IMR-90 (cell line): ENCODE results near the gene GPI. TPM values are rescaled to one million over a fixed set of nuclear protein-coding genes. Genes with fewer than 3 reads are reported as not detected.

Experiments
- ATAC-seq: fragments of 200-7000 bp; cut with Tn5 transposase; 2 replicates; pipeline ENCODE4 v1.9.1; 2020; ENCODE audit warnings: low read depth, mild to moderate bottlenecking, moderate library complexity
- BruUV-seq: library from RNA; stranded (reverse); fragments of 400-500 nt; replicated peaks from 2 replicates; lab custom pipeline; 2021; lab: Mats Ljungman, UMichigan
- CTCF ChIA-PET: fragments of 300-600 bp; formaldehyde crosslinking; extraction: SDS; loops from one replicate; lab custom pipeline; 2021; ENCODE audit warnings: antibody characterized with exemption; lab: Yijun Ruan, JAX
- POLR2A ChIA-PET: fragments of 300-600 bp; sonication (Branson Sonifier 250); formaldehyde crosslinking; loops from one replicate; lab custom pipeline; 2022; ENCODE audit warnings: antibody characterized with exemption; ENCODE audit not compliant: unreplicated experiment; lab: Charles Lee
- DNase-seq: peaks from one replicate; pipeline ENCODE4 v3.0.0; 2013
- H2AFZ ChIP-seq: replicated peaks from 2 replicates; pipeline ENCODE3; 2013; ENCODE audit warnings: low read length, mild to moderate bottlenecking; ENCODE audit not compliant: poor library complexity
- H2AK5ac ChIP-seq: 2 replicates; pipeline ENCODE4 v1.6.1; 2013; ENCODE audit warnings: low read depth, low read length, inconsistent platforms
- H2AK9ac ChIP-seq: replicated peaks from 2 replicates; pipeline ENCODE3; 2013; ENCODE audit warnings: mild to moderate bottlenecking, low read depth, low read length, moderate library complexity; ENCODE audit not compliant: poor library complexity
- H2BK120ac ChIP-seq: 2 replicates; pipeline ENCODE4 v1.6.1; 2013; ENCODE audit warnings: low read depth, low read length, inconsistent platforms
- H2BK15ac ChIP-seq: 3 replicates; pipeline ENCODE4 v1.6.1; 2013; ENCODE audit warnings: low read depth, low read length, inconsistent platforms
- H2BK20ac ChIP-seq: 2 replicates; pipeline ENCODE4 v1.6.1; 2013; ENCODE audit warnings: low read depth, mild to moderate bottlenecking, inconsistent platforms, low read length, moderate library complexity
- H2BK5ac ChIP-seq: 2 replicates; pipeline ENCODE4 v1.6.1; 2013; ENCODE audit warnings: mild to moderate bottlenecking, low read depth, low read length, inconsistent platforms; ENCODE audit not compliant: poor library complexity, severe bottlenecking
- H3K14ac ChIP-seq: replicated peaks from 2 replicates; pipeline ENCODE4 v1.6.1; 2013; ENCODE audit warnings: low read depth, low read length, inconsistent platforms
- H3K18ac ChIP-seq: 2 replicates; pipeline ENCODE4 v1.6.1; 2013; ENCODE audit warnings: low read depth, low read length, control low read depth
- H3K23ac ChIP-seq: 2 replicates; pipeline ENCODE4 v1.6.1; 2013; ENCODE audit warnings: low read depth, low read length, inconsistent platforms
- H3K27ac ChIP-seq: 2 replicates; pipeline ENCODE4 v1.5.1; 2013; ENCODE audit warnings: mild to moderate bottlenecking, control low read depth, low read length; ENCODE audit not compliant: insufficient read depth
- H3K27me3 ChIP-seq: 2 replicates; pipeline ENCODE4 v1.6.1; 2013; ENCODE audit warnings: low read length; ENCODE audit not compliant: control insufficient read depth, insufficient read depth
- H3K36me3 ChIP-seq: 2 replicates; pipeline ENCODE4 v1.6.1; 2013; ENCODE audit warnings: low read length, mixed read lengths; ENCODE audit not compliant: control insufficient read depth, insufficient read depth
- H3K4ac ChIP-seq: 2 replicates; pipeline ENCODE4 v1.6.1; 2013; ENCODE audit warnings: low read depth, low read length, inconsistent platforms
- H3K4me1 ChIP-seq: 2 replicates; pipeline ENCODE4 v1.6.1; 2013; ENCODE audit warnings: low read length, mixed read lengths; ENCODE audit not compliant: control insufficient read depth, insufficient read depth
- H3K4me2 ChIP-seq: 2 replicates; pipeline ENCODE4 v1.6.1; 2013; ENCODE audit warnings: low read depth, mild to moderate bottlenecking, control low read depth, low read length, moderate library complexity
- H3K4me3 ChIP-seq: 2 replicates; pipeline ENCODE4 v1.5.1; 2013; ENCODE audit warnings: low read depth, mild to moderate bottlenecking, control low read depth, low read length, moderate library complexity; ENCODE audit not compliant: insufficient read depth
- H3K56ac ChIP-seq: 2 replicates; pipeline ENCODE4 v1.6.1; 2013; ENCODE audit warnings: low read length, inconsistent platforms; ENCODE audit not compliant: insufficient read depth; ENCODE audit errors: extremely low read depth
- H3K79me1 ChIP-seq, 2 experiments: 2 replicates each; pipeline ENCODE4 v1.6.1; 2013; ENCODE audit warnings: low read length in 2 of 2, inconsistent platforms in 1 of 2, low read depth in 1 of 2
- H3K9ac ChIP-seq: 2 replicates; pipeline ENCODE4 v1.6.1; 2013; ENCODE audit warnings: low read depth, low read length, control low read depth
- H3K9me1 ChIP-seq: 2 replicates; pipeline ENCODE4 v1.6.1; 2013; ENCODE audit warnings: low read length, inconsistent platforms; ENCODE audit not compliant: insufficient read depth
- H3K9me3 ChIP-seq: 2 replicates; pipeline ENCODE4 v1.6.1; 2013; ENCODE audit warnings: low read length; ENCODE audit not compliant: control insufficient read depth, insufficient read depth
- H4K20me1 ChIP-seq: 2 replicates; pipeline ENCODE4 v1.6.1; 2013; ENCODE audit warnings: low read length, inconsistent platforms; ENCODE audit not compliant: insufficient read depth
- H4K5ac ChIP-seq: 2 replicates; pipeline ENCODE4 v1.6.1; 2013; ENCODE audit warnings: mild to moderate bottlenecking, low read depth, low read length, control low read depth
- H4K8ac ChIP-seq, 2 experiments: 2 replicates each; pipeline ENCODE4 v1.6.1; 2013; ENCODE audit warnings: low read depth in 2 of 2, low read length in 2 of 2, control low read depth in 1 of 2, inconsistent platforms in 1 of 2
- H4K91ac ChIP-seq: 2 replicates; pipeline ENCODE4 v1.6.1; 2013; ENCODE audit warnings: low read depth, low read length, inconsistent platforms; ENCODE audit not compliant: insufficient read depth
- BHLHE40 ChIP-seq: fragments of 150-350 bp; IDR thresholded peaks from 2 replicates; pipeline ENCODE4 v1.6.1; 2016; ENCODE audit warnings: mild to moderate bottlenecking, low read depth, low read length
- CHD1 ChIP-seq: IDR thresholded peaks from 2 replicates; pipeline ENCODE4 v1.6.1; 2012; ENCODE audit warnings: low read depth, low read length, improper control_type of control experiment
- CTCF ChIP-seq: conservative IDR thresholded peaks from 2 replicates; pipeline ENCODE4 v1.5.1; 2012; ENCODE audit warnings: mild to moderate bottlenecking, low read depth, low read length, improper control_type of control experiment
- FOS ChIP-seq: fragments of 150-350 bp; IDR thresholded peaks from 2 replicates; pipeline ENCODE4 v1.6.1; 2016; ENCODE audit warnings: low read depth, low read length
- MAFK ChIP-seq: IDR thresholded peaks from 2 replicates; pipeline ENCODE4 v1.6.1; 2012; ENCODE audit warnings: low read depth, low read length, improper control_type of control experiment
- MXI1 ChIP-seq: IDR thresholded peaks from 2 replicates; pipeline ENCODE4 v1.6.1; 2012; ENCODE audit warnings: low read depth, mild to moderate bottlenecking, low read length, moderate library complexity, borderline replicate concordance
- NFE2L2 ChIP-seq: fragments of 150-350 bp; IDR thresholded peaks from 2 replicates; pipeline ENCODE4 v1.6.1; 2016; ENCODE audit warnings: low read depth, mild to moderate bottlenecking, low read length
- POLR2A ChIP-seq: IDR thresholded peaks from 2 replicates; pipeline ENCODE4 v1.6.1; 2012; ENCODE audit warnings: mild to moderate bottlenecking, low read depth, low read length
- RAD21 ChIP-seq: IDR thresholded peaks from 2 replicates; pipeline ENCODE4 v1.6.1; 2012; ENCODE audit warnings: low read length, improper control_type of control experiment
- RCOR1 ChIP-seq: IDR thresholded peaks from 2 replicates; pipeline ENCODE4 v1.6.1; 2012; ENCODE audit warnings: mild to moderate bottlenecking, low read length, improper control_type of control experiment; ENCODE audit not compliant: insufficient replicate concordance
- RFX5 ChIP-seq: IDR thresholded peaks from 2 replicates; pipeline ENCODE4 v1.8.0; 2012; ENCODE audit warnings: low read depth, mild to moderate bottlenecking, low read length, moderate library complexity
- SMC3 ChIP-seq: fragments of 150-350 bp; IDR thresholded peaks from 2 replicates; pipeline ENCODE4 v1.6.1; 2016; ENCODE audit warnings: low read depth, mild to moderate bottlenecking, antibody characterized with exemption, low read length, moderate library complexity
- USF2 ChIP-seq: fragments of 150-350 bp; IDR thresholded peaks from 2 replicates; pipeline ENCODE4 v1.6.1; 2017; ENCODE audit warnings: mild to moderate bottlenecking, antibody characterized with exemption, low read length, low read depth
- WGBS, 2 experiments: methylation state at CpG; one replicate each; pipeline versions ENCODE4 v1.1.5 to v1.1.7; 2013; ENCODE audit warnings: missing lambda C conversion rate in 2 of 2; ENCODE audit not compliant: insufficient read length in 1 of 2; ENCODE audit errors: extremely low coverage in 2 of 2; 5-methylcytosine and 5-hydroxymethylcytosine counted together
- dilution Hi-C: fragments of 300-500 bp; cut with HindIII; formaldehyde crosslinking; loops from one replicate; pipeline ENCODE4 v1.14.3; 2018; ENCODE audit warnings: low sequenced_read_pairs; ENCODE audit not compliant: unreplicated experiment
- in situ Hi-C: fragments of 300-500 bp; cut with MboI; formaldehyde crosslinking; loops from 3 replicates; pipeline ENCODE4 v1.14.3; 2019; ENCODE audit warnings: low sequenced_read_pairs, inconsistent platforms, mixed read lengths
- intact Hi-C: fragments of 100-400 bp; cut with micrococcal nuclease; formaldehyde crosslinking; loops from 2 replicates; pipeline ENCODE4 v1.10.0; 2022
- polyA plus RNA-seq, 3 experiments: library from polyadenylated mRNA; depleted of rRNA; stranded (reverse); fragments of >200 nt; gene quantifications; 2 replicates each; pipeline ENCODE4 v1.2.3, GENCODE V29; 2012; ENCODE audit warnings: low replicate concordance in 1 of 3
- total RNA-seq: library from RNA; depleted of rRNA; stranded (reverse); fragments of >200 nt; gene quantifications from 2 replicates; pipeline ENCODE4 v1.2.3, GENCODE V29; 2012

Gene GPI
- total and polyA plus RNA-seq, 2 of the 4 experiments (the other 2 are of a cell fraction) = 147 to 239 TPM

- POLR2A ChIA-PET = no interaction called here
- peaks cover 3 to 10% of the 10 kb centered on the region in 2 experiments; a peak in 3 of 4 replicates for H3K79me1 ChIP-seq
- H3K27ac ChIP-seq = no peak overlapping the region
Observed at GRCh38 chr19:34353546-34353945, 11.4 kb upstream of the GPI start.

More at GRCh38 chr19:34353546-34353945, 11.4 kb upstream of the GPI start:
- H3K4me3 ChIP-seq = no peak overlapping the region
- H4K8ac ChIP-seq = no peak overlapping the region
- no peak overlapping the region for H3K14ac ChIP-seq
- peak overlapping the region; percentile 37 for H2AFZ ChIP-seq
- peaks cover 7% of the 10 kb centered on the region for H3K9me1 ChIP-seq
- 95% methylated on average over 3 of the region's 7 CpGs; no CpG with 5 or more reads in 1 of the 2 experiments for WGBS, 2 experiments
- ATAC-seq (no peak), DNase-seq (no peak)
- H3K9me3 ChIP-seq = no peaks in the 10 kb centered on the region
- H4K91ac ChIP-seq = no peak overlapping the region
- H4K5ac ChIP-seq = no peak overlapping the region
- H3K56ac ChIP-seq = no peak overlapping the region
- TSS peak; percentile 72 for BruUV-seq
- no peaks in the 10 kb centered on the region for H3K27me3 ChIP-seq
- H2BK120ac ChIP-seq = no peak overlapping the region
- in situ Hi-C loops = no loop called here
- dilution Hi-C loops = no loop called here
- no peak overlapping the region for H2BK20ac ChIP-seq
- CTCF ChIA-PET = no interaction called here
- 0 out of 2 replicates have a peak, but pooled peaks cover 5% of the 10 kb centered on the region for H4K20me1 ChIP-seq
- no peak overlapping the region for H2BK5ac ChIP-seq
- H2AK5ac ChIP-seq = no peak overlapping the region
- H2BK15ac ChIP-seq = no peak overlapping the region
- no peak overlapping the region for H3K4ac ChIP-seq
- no peak for TF ChIP-seq CHD1
- no peak for TF ChIP-seq MAFK
- no peak for TF ChIP-seq USF2
- TF ChIP-seq RAD21 = no peak
- TF ChIP-seq POLR2A = no peak
- no peak for TF ChIP-seq RFX5
- no peak for TF ChIP-seq RCOR1
- no peak for TF ChIP-seq MXI1
- no peak for TF ChIP-seq BHLHE40
- no peak for TF ChIP-seq SMC3
- TF ChIP-seq NFE2L2 = no peak
- TF ChIP-seq CTCF = no peak
- no peak for TF ChIP-seq FOS
- no peak overlapping the region for H3K18ac ChIP-seq
- H3K9ac ChIP-seq = no peak overlapping the region
- H3K4me1 ChIP-seq = peaks cover 3% of the 10 kb centered on the region
- no peak overlapping the region for H3K4me2 ChIP-seq
- H2AK9ac ChIP-seq = no peak overlapping the region
- intact Hi-C loops = no loop called here
- no peak overlapping the region for H3K23ac ChIP-seq
- H3K36me3 ChIP-seq = peaks cover 44% of the 10 kb centered on the region
